ENCODE results near the gene ENOX1. TPM values are rescaled to one million over a fixed set of nuclear protein-coding genes. Genes with fewer than 3 reads are reported as not detected.
A peak's percentile ranks its signal among the peaks of the same experiment; 100 is the strongest.

The ENOX1 gene
- total and polyA plus RNA-seq, 2 of the 8 experiments (the other 6 are each of a cell fraction or from before 2014, with no cell fraction given) = 0.23 to 0.37 TPM

GRCh38 chr13:43297967-43298678, 488.6 kb downstream of the ENOX1 start:
- POLR2A ChIA-PET (ENCODE audit: partially characterized antibody) = no interaction called here
- Histone ChIP-seq H4K91ac (replicated peaks; ENCODE audit: insufficient read length, low read length) (no peak overlapping the region), H2AFZ (ENCODE audit: low read length) (no peak overlapping the region; the same call in 1 of the 2 replicates), H4K5ac (ENCODE audit: insufficient read length, low read depth, low read length) (no peak overlapping the region), H2BK12ac (ENCODE audit: low read depth, low read length) (peak overlapping the region; percentile 4; the same call in 1 of the 2 replicates), H2AK5ac (ENCODE audit: low read depth, low read length) (no peak overlapping the region), H2BK120ac (replicated peaks; ENCODE audit: low read depth, low read length) (no peak overlapping the region), H3K56ac (replicated peaks; ENCODE audit: insufficient read length, low read depth, low read length) (no peak overlapping the region), H3K27me3 (replicated peaks in 1 of 4; ENCODE audit: control insufficient read depth in 3 of 4, extremely low read depth in 1 of 4, insufficient read depth in 3 of 4, low read length in 3 of 4) (no peaks in the 10 kb centered on the region), H3K23ac (ENCODE audit: insufficient read length) (no peak overlapping the region), H3K23me2 (ENCODE audit: low read depth, low read length) (peaks cover 3% of the 10 kb centered on the region; the same call in 1 of the 2 replicates), H2BK15ac (ENCODE audit: low read length) (no peak overlapping the region), H3K9me3 (ENCODE audit: insufficient read depth in 2 of 2, low read depth in 1 of 2, low read length in 1 of 2) (no peaks in the 10 kb centered on the region), H3K79me2 (ENCODE audit: control insufficient read depth in 1 of 2, insufficient read depth in 2 of 2, low read length in 2 of 2) (no peaks in the 10 kb centered on the region), H3K9ac (replicated peaks in 1 of 4; ENCODE audit: extremely low read depth in 1 of 4, low read depth in 3 of 4, low read length in 3 of 4) (no peak overlapping the region), H4K8ac (ENCODE audit: extremely low read depth, insufficient read depth, low read length) (no peak overlapping the region), H3K4me2 (ENCODE audit: insufficient read depth in 1 of 2, low read depth in 2 of 2, low read length in 2 of 2) (no peak overlapping the region), H4K20me1 (replicated peaks in 1 of 2; ENCODE audit: control insufficient read depth in 1 of 2, insufficient read depth in 2 of 2, low read length in 2 of 2) (no peaks in the 10 kb centered on the region), H2BK5ac (ENCODE audit: low read depth, low read length) (no peak overlapping the region), H3K79me1 (ENCODE audit: low read depth, low read length) (no peaks in the 10 kb centered on the region), H3K4ac (replicated peaks; ENCODE audit: insufficient read length, low read depth, low read length) (no peak overlapping the region), H3K27ac (ENCODE audit: low read depth, low read length) (no peak overlapping the region), H3K4me3 (ENCODE audit: extremely low read depth in 1 of 4, insufficient read depth in 2 of 4, low read depth in 3 of 4, low read length in 4 of 4) (no peak overlapping the region), H3K36me3 (ENCODE audit: control insufficient read depth in 2 of 4, insufficient read depth in 4 of 4, low read length in 3 of 4) (no peaks in the 10 kb centered on the region), H3K4me1 (replicated peaks in 1 of 4; ENCODE audit: control insufficient read depth in 3 of 4, insufficient read depth in 4 of 4, low read length in 3 of 4) (0 out of 7 replicates have a peak, but pooled peaks cover 0 to 2% (median 0%) of the 10 kb centered on the region in 4 experiments), H3K14ac (ENCODE audit: insufficient read length) (no peak overlapping the region), H3K18ac (ENCODE audit: extremely low read depth, low read length) (no peak overlapping the region), H2BK20ac (ENCODE audit: low read length) (no peak overlapping the region)
- 76% methylated on average over 6 of the region's 6 CpGs; no CpG with 5 or more reads in 1 of the 2 experiments for WGBS, 2 experiments (ENCODE audit: extremely low coverage in 1 of 2, insufficient coverage in 1 of 2, insufficient read length in 1 of 2, insufficient replicate concordance in 2 of 2, low coverage in 1 of 2, low lambda C conversion rate in 2 of 2, missing lambda C conversion rate in 1 of 2)
- FAIRE-seq = no peak
- CTCF ChIA-PET (ENCODE audit: partially characterized antibody) = interaction anchor here (0.6 to 1.1 kb wide), 2 partner anchors 59 to 957 kb away, joined by 3 read pairs; no protein-coding TSS in a partner anchor
- DNase-seq (ENCODE audit: low read depth in 1 of 2, low spot score in 2 of 2) = no peak
- no peak for TF ChIP-seq POLR2A (IDR thresholded peaks at IDR 0.05; ENCODE audit: control extremely low read depth in 1 of 2, low read depth in 2 of 2, low read length in 2 of 2)

Data from H1 (cell line).